ENCODE results near the gene TNRC6A.
"Not testable (repeated sequence)": the region's sequence is repeated elsewhere in the genome, so short reads cannot be mapped to it uniquely, and the experiment has no call there.

The TNRC6A gene

GRCh38 chr16:24728891-24729242 is 584 bp upstream of the TNRC6A start:
- no peak for DNase-seq

- DNase-seq = peak; percentile 35
Measured at GRCh38 chr16:24729951-24730815, 732 bp downstream of the TNRC6A start.

- DNase-seq = no peak
Measured at GRCh38 chr16:24730914-24731313, 1.5 kb downstream of the TNRC6A start.

GRCh38 chr16:24731722-24732419 is 2.4 kb downstream of the TNRC6A start:
- no peak for DNase-seq

- DNase-seq = no peak
Measured at GRCh38 chr16:24734382-24734781, 4.9 kb downstream of the TNRC6A start.

GRCh38 chr16:24736758-24737157 is 7.3 kb downstream of the TNRC6A start:
- DNase-seq = no peak

- DNase-seq = no peak
Measured at GRCh38 chr16:24737391-24737871, 8.0 kb downstream of the TNRC6A start.

- DNase-seq = no peak
Measured at GRCh38 chr16:24737916-24738594, 8.6 kb downstream of the TNRC6A start.

- no peak for DNase-seq
Measured at GRCh38 chr16:24738895-24739294, 9.4 kb downstream of the TNRC6A start.

- DNase-seq = no peak
Measured at GRCh38 chr16:24741862-24742261, 12.4 kb downstream of the TNRC6A start.

- DNase-seq = not testable (repeated sequence)
Measured at GRCh38 chr16:24742610-24743009, 13.2 kb downstream of the TNRC6A start.

- DNase-seq = no peak
Measured at GRCh38 chr16:24745391-24745790, 15.9 kb downstream of the TNRC6A start.

GRCh38 chr16:24745791-24746190 is 16.3 kb downstream of the TNRC6A start:
- no peak for DNase-seq

- DNase-seq = no peak
Measured at GRCh38 chr16:24747441-24747840, 18.0 kb downstream of the TNRC6A start.

- peak; percentile 46 for DNase-seq
Measured at GRCh38 chr16:24748242-24748641, 18.8 kb downstream of the TNRC6A start.

- no peak for DNase-seq
Measured at GRCh38 chr16:24749310-24749709, 19.9 kb downstream of the TNRC6A start.

GRCh38 chr16:24749872-24750271 is 20.4 kb downstream of the TNRC6A start:
- not testable (repeated sequence) for DNase-seq

- DNase-seq = no peak
Measured at GRCh38 chr16:24753000-24753399, 23.5 kb downstream of the TNRC6A start.

GRCh38 chr16:24753437-24753836 is 24.0 kb downstream of the TNRC6A start:
- peak; percentile 36 for DNase-seq

GRCh38 chr16:24754543-24754942 is 25.1 kb downstream of the TNRC6A start:
- DNase-seq = no peak

- no peak for DNase-seq
Measured at GRCh38 chr16:24755201-24755874, 25.9 kb downstream of the TNRC6A start.

GRCh38 chr16:24758373-24758772 is 28.9 kb downstream of the TNRC6A start:
- no peak for DNase-seq

GRCh38 chr16:24759006-24759405 is 29.6 kb downstream of the TNRC6A start:
- DNase-seq = no peak
